Tibial artery (tissue), 4 donors: ENCODE measurements around the gene KCNIP4.

Source experiments
- DNase-seq, 2 donors: peaks; one replicate each; pipeline ENCODE4 v3.0.0-alpha.2; 2019
- H3K27ac ChIP-seq, 2 donors: fragments of 200-600 bp; sonication (generic) in 1 of 2; 1 replicate in 1 of 2; 2 replicates in 1 of 2; pipeline ENCODE4 v1.5.1; 2018 to 2019; ENCODE audit warnings: mild to moderate bottlenecking in 1 of 2
- H3K27me3 ChIP-seq, 2 donors: fragments of 200-600 bp; sonication (generic) in 1 of 2; one replicate each; pipeline versions ENCODE4 v1.5.1 to v1.6.0; 2016 to 2019
- H3K36me3 ChIP-seq, 3 donors: fragments of 200-600 bp; sonication (generic) in 2 of 3; one replicate each; pipeline ENCODE4 v1.5.1; 2016 to 2019; ENCODE audit warnings: mild to moderate bottlenecking in 2 of 3
- H3K4me1 ChIP-seq, 4 donors: fragments of 200-600 bp; sonication (generic) in 2 of 4; 1 replicate in 3 of 4; 2 replicates in 1 of 4; pipeline ENCODE4 v1.5.1; 2016 to 2019
- H3K4me3 ChIP-seq, 2 donors: fragments of 200-600 bp; sonication (generic) in 1 of 2; 1 replicate in 1 of 2; 2 replicates in 1 of 2; pipeline ENCODE4 v1.5.1; 2018 to 2019; ENCODE audit warnings: mild to moderate bottlenecking in 2 of 2
- H3K9me3 ChIP-seq, 3 donors: fragments of 200-600 bp; sonication (generic) in 1 of 3; one replicate each; pipeline ENCODE4 v1.5.1; 2016 to 2019
- CTCF ChIP-seq, 2 experiments: fragments of 200-600 bp in 1 of 2; fragments of 450-650 bp in 1 of 2; IDR thresholded peaks; one replicate each; pipeline ENCODE4 v1.5.1; 2017 to 2019; ENCODE audit warnings: antibody characterized with exemption in 2 of 2, mild to moderate bottlenecking in 1 of 2, moderate library complexity in 1 of 2
- intact Hi-C: fragments of 100-400 bp; cut with DNase I; formaldehyde crosslinking; loops from one replicate; pipeline ENCODE4 v1.15.0; 2023; ENCODE audit warnings: low total_unique reads

The KCNIP4 gene

GRCh38 chr4:20698382-20698781, 1250.2 kb downstream of the KCNIP4 start:
- H3K27ac ChIP-seq = no peak overlapping the region
- H3K36me3 ChIP-seq = no peaks in the 10 kb centered on the region
- no peak overlapping the region for H3K4me3 ChIP-seq
- H3K27me3 ChIP-seq = no peaks in the 10 kb centered on the region
- no peaks in the 10 kb centered on the region for H3K9me3 ChIP-seq
- DNase-seq = no peak
- no peak for TF ChIP-seq CTCF (IDR thresholded peaks at IDR 0.05)
- H3K4me1 ChIP-seq = peaks cover 0 to 23% (median 9%) of the 10 kb centered on the region in 4 donors
- intact Hi-C loops = no loop called here

DNA sequence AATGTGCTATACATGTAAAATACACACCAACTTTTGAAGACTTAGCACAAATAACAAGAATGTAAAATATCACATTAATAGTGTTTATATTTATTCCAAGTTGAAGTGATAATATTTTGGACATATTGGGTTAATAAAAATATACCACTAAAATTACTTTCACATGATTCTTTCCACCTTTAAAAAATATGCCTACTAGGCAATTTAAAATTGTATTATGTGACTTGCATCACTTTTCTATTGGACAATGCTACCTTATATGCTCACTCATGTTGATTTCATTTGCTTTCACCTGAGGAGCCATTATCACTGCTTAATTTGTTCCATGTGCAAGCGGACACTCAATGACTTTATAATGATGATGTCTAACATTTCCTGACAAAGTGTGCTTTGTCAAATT, 1251.8 kb downstream of the KCNIP4 start:
- DNase-seq = no peak
- intact Hi-C loops = no loop called here
- Histone ChIP-seq H3K4me3 (no peak overlapping the region), H3K4me1 (peaks cover 0 to 23% (median 9%) of the 10 kb centered on the region in 4 donors), H3K27ac (no peak overlapping the region), H3K9me3 (no peaks in the 10 kb centered on the region), H3K36me3 (no peaks in the 10 kb centered on the region), H3K27me3 (no peaks in the 10 kb centered on the region)
- no peak for TF ChIP-seq CTCF (IDR thresholded peaks at IDR 0.05)

- H3K27ac ChIP-seq = no peak overlapping the region
- no peaks in the 10 kb centered on the region for H3K4me1 ChIP-seq
- no peaks in the 10 kb centered on the region for H3K27me3 ChIP-seq
- H3K4me3 ChIP-seq = no peak overlapping the region
- H3K9me3 ChIP-seq = no peaks in the 10 kb centered on the region
- TF ChIP-seq CTCF (IDR thresholded peaks at IDR 0.05) = no peak
- no peaks in the 10 kb centered on the region for H3K36me3 ChIP-seq
- no peak for DNase-seq
- intact Hi-C loops = loop anchor here (10.0 kb wide), 1 partner anchor 273 kb away; no protein-coding TSS in a partner anchor
Measured at GRCh38 chr4:20687864-20688263, 1260.7 kb downstream of the KCNIP4 start.

GRCh38 chr4:20684852-20685763, 1263.5 kb downstream of the KCNIP4 start:
- intact Hi-C loops = loop anchor here (5.0 to 10.0 kb wide), 2 partner anchors 270 to 1998 kb away; no protein-coding TSS in a partner anchor
- no peaks in the 10 kb centered on the region for H3K4me1 ChIP-seq
- no peaks in the 10 kb centered on the region for H3K9me3 ChIP-seq
- peak; percentile 53 to 54 for TF ChIP-seq CTCF (IDR thresholded peaks at IDR 0.05)
- H3K4me3 ChIP-seq = no peak overlapping the region
- no peaks in the 10 kb centered on the region for H3K27me3 ChIP-seq
- no peaks in the 10 kb centered on the region for H3K36me3 ChIP-seq
- H3K27ac ChIP-seq = no peak overlapping the region
- DNase-seq = no peak

DNA sequence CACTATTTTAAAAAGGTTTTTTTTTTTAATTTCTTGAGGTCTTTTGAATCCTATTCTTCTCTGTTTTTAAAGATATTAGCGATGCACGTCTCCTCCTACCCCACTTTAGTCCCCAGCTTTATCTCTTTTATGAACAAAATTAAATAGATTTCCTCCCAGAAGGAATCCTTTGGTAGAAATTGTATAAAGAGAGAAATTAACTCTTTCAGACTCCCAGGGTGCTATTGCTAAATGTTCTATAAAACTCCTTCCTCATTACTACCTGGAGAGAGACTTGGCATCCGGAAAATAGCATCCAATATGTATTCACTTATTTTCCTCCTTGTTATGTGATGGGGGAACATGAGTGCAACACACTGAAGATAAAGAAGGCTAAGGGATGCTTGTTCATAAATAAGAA, 1264.8 kb downstream of the KCNIP4 start:
- H3K27me3 ChIP-seq = no peaks in the 10 kb centered on the region
- H3K27ac ChIP-seq = no peak overlapping the region
- no peaks in the 10 kb centered on the region for H3K4me1 ChIP-seq
- no peak for TF ChIP-seq CTCF (IDR thresholded peaks at IDR 0.05)
- no peaks in the 10 kb centered on the region for H3K36me3 ChIP-seq
- DNase-seq = no peak
- H3K4me3 ChIP-seq = no peak overlapping the region
- no peaks in the 10 kb centered on the region for H3K9me3 ChIP-seq
- intact Hi-C loops = loop anchor here (5.0 to 10.0 kb wide), 2 partner anchors 269 to 1996 kb away; no protein-coding TSS in a partner anchor
